HepG2 (cell line): Measurements from ENCODE around the gene PSMD3.

Source experiments
- AFF4 ChIP-seq: sonication (generic); formaldehyde crosslinking; IDR thresholded peaks from 2 replicates; pipeline ENCODE4 v1.4.0; 2020; ENCODE audit warnings: missing genetic modification reagents
- FOXA1 ChIP-seq, 2 experiments: fragments of 450-650 bp in 1 of 2; sonication (generic) in 1 of 2; formaldehyde crosslinking in 1 of 2; IDR thresholded peaks; 2 replicates each; pipeline versions ENCODE4 v1.4.0 to v1.6.1; 2016 to 2020; ENCODE audit warnings: missing genetic modification reagents in 1 of 2
- ZFP41 ChIP-seq: sonication (generic); formaldehyde crosslinking; IDR thresholded peaks from 2 replicates; pipeline ENCODE4 v1.4.0; 2020; ENCODE audit warnings: mild to moderate bottlenecking, missing genetic modification reagents, borderline replicate concordance
- ZNF138 ChIP-seq: sonication (generic); formaldehyde crosslinking; IDR thresholded peaks from 2 replicates; pipeline ENCODE4 v1.5.0; 2020; ENCODE audit warnings: mild to moderate bottlenecking, low read depth, missing genetic modification reagents
- ZNF362 ChIP-seq: sonication (generic); formaldehyde crosslinking; IDR thresholded peaks from 2 replicates; pipeline ENCODE4 v1.4.0; 2020; ENCODE audit warnings: missing genetic modification reagents, mild to moderate bottlenecking, borderline replicate concordance
- TF ChIP-seq, protein P1 (sequence below), 2 experiments: IDR thresholded peaks; 2 replicates each; pipeline ENCODE4 v1.6.1; 2011 to 2012; ENCODE audit warnings: low read length in 2 of 2, borderline replicate concordance in 1 of 2, low read depth in 1 of 2, mild to moderate bottlenecking in 1 of 2, moderate library complexity in 1 of 2
- TF ChIP-seq, protein P2 (sequence below): sonication (generic); formaldehyde crosslinking; IDR thresholded peaks from 2 replicates; pipeline ENCODE4 v1.5.0; 2020; ENCODE audit warnings: missing genetic modification reagents
- TF ChIP-seq, protein P3 (sequence below): sonication (generic); formaldehyde crosslinking; IDR thresholded peaks from 2 replicates; pipeline ENCODE4 v1.5.0; 2020; ENCODE audit warnings: mild to moderate bottlenecking, missing genetic modification reagents, moderate library complexity
- TF ChIP-seq, protein P4 (sequence below): sonication (generic); formaldehyde crosslinking; IDR thresholded peaks from 2 replicates; pipeline ENCODE4 v1.4.0; 2020; ENCODE audit warnings: missing genetic modification reagents

- TF ChIP-seq ZFP41 (CRISPR knock-in tag) (no peak), AFF4 (no peak), ZNF138 (CRISPR knock-in tag) (no peak), ZNF362 (CRISPR knock-in tag) (no peak), FOXA1 (IDR thresholded peaks at IDR 0.05) (no peak), FOXA1 (CRISPR knock-in tag; IDR thresholded peaks at IDR 0.05) (no peak)
- TF ChIP-seq, protein P1, sequence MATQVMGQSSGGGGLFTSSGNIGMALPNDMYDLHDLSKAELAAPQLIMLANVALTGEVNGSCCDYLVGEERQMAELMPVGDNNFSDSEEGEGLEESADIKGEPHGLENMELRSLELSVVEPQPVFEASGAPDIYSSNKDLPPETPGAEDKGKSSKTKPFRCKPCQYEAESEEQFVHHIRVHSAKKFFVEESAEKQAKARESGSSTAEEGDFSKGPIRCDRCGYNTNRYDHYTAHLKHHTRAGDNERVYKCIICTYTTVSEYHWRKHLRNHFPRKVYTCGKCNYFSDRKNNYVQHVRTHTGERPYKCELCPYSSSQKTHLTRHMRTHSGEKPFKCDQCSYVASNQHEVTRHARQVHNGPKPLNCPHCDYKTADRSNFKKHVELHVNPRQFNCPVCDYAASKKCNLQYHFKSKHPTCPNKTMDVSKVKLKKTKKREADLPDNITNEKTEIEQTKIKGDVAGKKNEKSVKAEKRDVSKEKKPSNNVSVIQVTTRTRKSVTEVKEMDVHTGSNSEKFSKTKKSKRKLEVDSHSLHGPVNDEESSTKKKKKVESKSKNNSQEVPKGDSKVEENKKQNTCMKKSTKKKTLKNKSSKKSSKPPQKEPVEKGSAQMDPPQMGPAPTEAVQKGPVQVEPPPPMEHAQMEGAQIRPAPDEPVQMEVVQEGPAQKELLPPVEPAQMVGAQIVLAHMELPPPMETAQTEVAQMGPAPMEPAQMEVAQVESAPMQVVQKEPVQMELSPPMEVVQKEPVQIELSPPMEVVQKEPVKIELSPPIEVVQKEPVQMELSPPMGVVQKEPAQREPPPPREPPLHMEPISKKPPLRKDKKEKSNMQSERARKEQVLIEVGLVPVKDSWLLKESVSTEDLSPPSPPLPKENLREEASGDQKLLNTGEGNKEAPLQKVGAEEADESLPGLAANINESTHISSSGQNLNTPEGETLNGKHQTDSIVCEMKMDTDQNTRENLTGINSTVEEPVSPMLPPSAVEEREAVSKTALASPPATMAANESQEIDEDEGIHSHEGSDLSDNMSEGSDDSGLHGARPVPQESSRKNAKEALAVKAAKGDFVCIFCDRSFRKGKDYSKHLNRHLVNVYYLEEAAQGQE (IDR thresholded peaks at IDR 0.05; ENCODE audit: borderline replicate concordance in 1 of 2, low read depth in 1 of 2, low read length in 2 of 2): no peak
- TF ChIP-seq, protein P2, sequence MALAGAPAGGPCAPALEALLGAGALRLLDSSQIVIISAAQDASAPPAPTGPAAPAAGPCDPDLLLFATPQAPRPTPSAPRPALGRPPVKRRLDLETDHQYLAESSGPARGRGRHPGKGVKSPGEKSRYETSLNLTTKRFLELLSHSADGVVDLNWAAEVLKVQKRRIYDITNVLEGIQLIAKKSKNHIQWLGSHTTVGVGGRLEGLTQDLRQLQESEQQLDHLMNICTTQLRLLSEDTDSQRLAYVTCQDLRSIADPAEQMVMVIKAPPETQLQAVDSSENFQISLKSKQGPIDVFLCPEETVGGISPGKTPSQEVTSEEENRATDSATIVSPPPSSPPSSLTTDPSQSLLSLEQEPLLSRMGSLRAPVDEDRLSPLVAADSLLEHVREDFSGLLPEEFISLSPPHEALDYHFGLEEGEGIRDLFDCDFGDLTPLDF (CRISPR knock-in tag): no peak
- TF ChIP-seq, protein P3, sequence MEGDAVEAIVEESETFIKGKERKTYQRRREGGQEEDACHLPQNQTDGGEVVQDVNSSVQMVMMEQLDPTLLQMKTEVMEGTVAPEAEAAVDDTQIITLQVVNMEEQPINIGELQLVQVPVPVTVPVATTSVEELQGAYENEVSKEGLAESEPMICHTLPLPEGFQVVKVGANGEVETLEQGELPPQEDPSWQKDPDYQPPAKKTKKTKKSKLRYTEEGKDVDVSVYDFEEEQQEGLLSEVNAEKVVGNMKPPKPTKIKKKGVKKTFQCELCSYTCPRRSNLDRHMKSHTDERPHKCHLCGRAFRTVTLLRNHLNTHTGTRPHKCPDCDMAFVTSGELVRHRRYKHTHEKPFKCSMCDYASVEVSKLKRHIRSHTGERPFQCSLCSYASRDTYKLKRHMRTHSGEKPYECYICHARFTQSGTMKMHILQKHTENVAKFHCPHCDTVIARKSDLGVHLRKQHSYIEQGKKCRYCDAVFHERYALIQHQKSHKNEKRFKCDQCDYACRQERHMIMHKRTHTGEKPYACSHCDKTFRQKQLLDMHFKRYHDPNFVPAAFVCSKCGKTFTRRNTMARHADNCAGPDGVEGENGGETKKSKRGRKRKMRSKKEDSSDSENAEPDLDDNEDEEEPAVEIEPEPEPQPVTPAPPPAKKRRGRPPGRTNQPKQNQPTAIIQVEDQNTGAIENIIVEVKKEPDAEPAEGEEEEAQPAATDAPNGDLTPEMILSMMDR: no peak
- TF ChIP-seq, protein P4, sequence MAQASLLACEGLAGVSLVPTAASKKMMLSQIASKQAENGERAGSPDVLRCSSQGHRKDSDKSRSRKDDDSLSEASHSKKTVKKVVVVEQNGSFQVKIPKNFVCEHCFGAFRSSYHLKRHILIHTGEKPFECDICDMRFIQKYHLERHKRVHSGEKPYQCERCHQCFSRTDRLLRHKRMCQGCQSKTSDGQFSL (CRISPR knock-in tag): no peak
These were observed 8.3 kb upstream of the PSMD3 start for GRCh38 chr17:39972271-39972670.
